HepG2 (cell line): ENCODE results near the gene DLX5. TPM values are rescaled to one million over a fixed set of nuclear protein-coding genes. Genes with fewer than 3 reads are reported as not detected.

Experiments used
- CBX1 ChIP-seq: IDR thresholded peaks from one replicate; pipeline ENCODE4 v1.6.1; 2016; ENCODE audit warnings: antibody characterized with exemption, low read depth
- CREBL2 ChIP-seq: sonication (generic); formaldehyde crosslinking; IDR thresholded peaks from 2 replicates; pipeline ENCODE4 v1.8.1; 2023; ENCODE audit warnings: missing genetic modification reagents, mild to moderate bottlenecking, borderline replicate concordance
- EED ChIP-seq: sonication (generic); formaldehyde crosslinking; IDR thresholded peaks from 2 replicates; pipeline ENCODE4 v1.5.0; 2020; ENCODE audit warnings: mild to moderate bottlenecking, missing genetic modification reagents
- PHF8 ChIP-seq: sonication (generic); formaldehyde crosslinking; IDR thresholded peaks from 2 replicates; pipeline ENCODE4 v1.5.0; 2020; ENCODE audit warnings: missing genetic modification reagents
- SMC3 ChIP-seq: IDR thresholded peaks from 2 replicates; pipeline ENCODE4 v1.6.1; 2011; ENCODE audit warnings: low read length, improper control_type of control experiment
- TAF1 ChIP-seq: sonication (generic); formaldehyde crosslinking; IDR thresholded peaks from 2 replicates; pipeline ENCODE4 v1.4.0; 2020; ENCODE audit warnings: missing genetic modification reagents
- TGIF2 ChIP-seq: IDR thresholded peaks from 2 replicates; pipeline ENCODE4 v1.6.1; 2016; ENCODE audit warnings: control low read depth, missing compliant biosample characterization
- ZFP1 ChIP-seq: IDR thresholded peaks from 2 replicates; pipeline ENCODE4 v1.6.1; 2016
- ZNF660 ChIP-seq: sonication (generic); formaldehyde crosslinking; IDR thresholded peaks from 2 replicates; pipeline ENCODE4 v1.5.1; 2020; ENCODE audit warnings: mild to moderate bottlenecking, low read depth, missing genetic modification reagents, borderline replicate concordance
- ZNF784 ChIP-seq: sonication (generic); formaldehyde crosslinking; IDR thresholded peaks from 2 replicates; pipeline ENCODE4 v1.5.1; 2020; ENCODE audit warnings: missing genetic modification reagents, mild to moderate bottlenecking, borderline replicate concordance
- polyA plus RNA-seq, 8 experiments: library from polyadenylated mRNA; depleted of rRNA in 3 of 8; stranded (reverse) in 7 of 8; unstranded in 1 of 8; fragments of >200 nt; fragmentation: Illumina TruSeq in 4 of 8; extraction: Trizol in 4 of 8; gene quantifications; 2 replicates each; pipeline versions ENCODE4 v1.2.1 to v1.2.3, GENCODE V29; 2011 to 2016; ENCODE audit warnings: low read depth in 4 of 8, missing spikeins in 1 of 8, mixed read lengths in 1 of 8; ENCODE audit not compliant: insufficient read depth in 1 of 8
- total RNA-seq, 5 experiments: library from RNA; depleted of rRNA; stranded (reverse); fragments of >200 nt; fragmentation: Illumina TruSeq; extraction: Trizol; gene quantifications; 2 replicates each; pipeline ENCODE4 v1.2.3, GENCODE V29; 2016; ENCODE audit warnings: low read depth in 1 of 5
- TF ChIP-seq, protein P1 (sequence below): sonication (generic); formaldehyde crosslinking; IDR thresholded peaks from 2 replicates; pipeline ENCODE4 v1.4.0; 2020; ENCODE audit warnings: missing genetic modification reagents
- TF ChIP-seq, protein P2 (sequence below): sonication (generic); formaldehyde crosslinking; IDR thresholded peaks from 2 replicates; pipeline ENCODE4 v1.4.0; 2020; ENCODE audit warnings: missing genetic modification reagents
- TF ChIP-seq, protein P3 (sequence below): fragments of 450-650 bp; IDR thresholded peaks from 2 replicates; pipeline ENCODE4 v1.6.1; 2017; ENCODE audit warnings: mild to moderate bottlenecking
- TF ChIP-seq, protein P4 (sequence below): sonication (generic); formaldehyde crosslinking; IDR thresholded peaks from 2 replicates; pipeline ENCODE4 v1.5.0; 2020; ENCODE audit warnings: missing genetic modification reagents, mild to moderate bottlenecking, borderline replicate concordance

The DLX5 gene
- total and polyA plus RNA-seq, 2 of the 13 experiments (the other 11 are each of a cell fraction or from before 2014, with no cell fraction given), result not detected

- TF ChIP-seq, protein P1, sequence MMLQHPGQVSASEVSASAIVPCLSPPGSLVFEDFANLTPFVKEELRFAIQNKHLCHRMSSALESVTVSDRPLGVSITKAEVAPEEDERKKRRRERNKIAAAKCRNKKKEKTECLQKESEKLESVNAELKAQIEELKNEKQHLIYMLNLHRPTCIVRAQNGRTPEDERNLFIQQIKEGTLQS, result no peak
- TF ChIP-seq ZFP1 (CRISPR knock-in tag), result no peak
- TF ChIP-seq ZNF660 (CRISPR knock-in tag), result no peak
- no peak for TF ChIP-seq TGIF2 (CRISPR knock-in tag)
- no peak for TF ChIP-seq CBX1
- TF ChIP-seq, protein P2, sequence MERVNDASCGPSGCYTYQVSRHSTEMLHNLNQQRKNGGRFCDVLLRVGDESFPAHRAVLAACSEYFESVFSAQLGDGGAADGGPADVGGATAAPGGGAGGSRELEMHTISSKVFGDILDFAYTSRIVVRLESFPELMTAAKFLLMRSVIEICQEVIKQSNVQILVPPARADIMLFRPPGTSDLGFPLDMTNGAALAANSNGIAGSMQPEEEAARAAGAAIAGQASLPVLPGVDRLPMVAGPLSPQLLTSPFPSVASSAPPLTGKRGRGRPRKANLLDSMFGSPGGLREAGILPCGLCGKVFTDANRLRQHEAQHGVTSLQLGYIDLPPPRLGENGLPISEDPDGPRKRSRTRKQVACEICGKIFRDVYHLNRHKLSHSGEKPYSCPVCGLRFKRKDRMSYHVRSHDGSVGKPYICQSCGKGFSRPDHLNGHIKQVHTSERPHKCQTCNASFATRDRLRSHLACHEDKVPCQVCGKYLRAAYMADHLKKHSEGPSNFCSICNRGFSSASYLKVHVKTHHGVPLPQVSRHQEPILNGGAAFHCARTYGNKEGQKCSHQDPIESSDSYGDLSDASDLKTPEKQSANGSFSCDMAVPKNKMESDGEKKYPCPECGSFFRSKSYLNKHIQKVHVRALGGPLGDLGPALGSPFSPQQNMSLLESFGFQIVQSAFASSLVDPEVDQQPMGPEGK, result peak; percentile 63
- TF ChIP-seq, protein P3, sequence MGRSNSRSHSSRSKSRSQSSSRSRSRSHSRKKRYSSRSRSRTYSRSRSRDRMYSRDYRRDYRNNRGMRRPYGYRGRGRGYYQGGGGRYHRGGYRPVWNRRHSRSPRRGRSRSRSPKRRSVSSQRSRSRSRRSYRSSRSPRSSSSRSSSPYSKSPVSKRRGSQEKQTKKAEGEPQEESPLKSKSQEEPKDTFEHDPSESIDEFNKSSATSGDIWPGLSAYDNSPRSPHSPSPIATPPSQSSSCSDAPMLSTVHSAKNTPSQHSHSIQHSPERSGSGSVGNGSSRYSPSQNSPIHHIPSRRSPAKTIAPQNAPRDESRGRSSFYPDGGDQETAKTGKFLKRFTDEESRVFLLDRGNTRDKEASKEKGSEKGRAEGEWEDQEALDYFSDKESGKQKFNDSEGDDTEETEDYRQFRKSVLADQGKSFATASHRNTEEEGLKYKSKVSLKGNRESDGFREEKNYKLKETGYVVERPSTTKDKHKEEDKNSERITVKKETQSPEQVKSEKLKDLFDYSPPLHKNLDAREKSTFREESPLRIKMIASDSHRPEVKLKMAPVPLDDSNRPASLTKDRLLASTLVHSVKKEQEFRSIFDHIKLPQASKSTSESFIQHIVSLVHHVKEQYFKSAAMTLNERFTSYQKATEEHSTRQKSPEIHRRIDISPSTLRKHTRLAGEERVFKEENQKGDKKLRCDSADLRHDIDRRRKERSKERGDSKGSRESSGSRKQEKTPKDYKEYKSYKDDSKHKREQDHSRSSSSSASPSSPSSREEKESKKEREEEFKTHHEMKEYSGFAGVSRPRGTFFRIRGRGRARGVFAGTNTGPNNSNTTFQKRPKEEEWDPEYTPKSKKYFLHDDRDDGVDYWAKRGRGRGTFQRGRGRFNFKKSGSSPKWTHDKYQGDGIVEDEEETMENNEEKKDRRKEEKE, result no peak
- peak; percentile 73 for TF ChIP-seq TAF1
- no peak for TF ChIP-seq EED (CRISPR knock-in tag)
- no peak for TF ChIP-seq ZNF784
- TF ChIP-seq PHF8 (CRISPR knock-in tag), result peak; percentile 63
- TF ChIP-seq SMC3, result no peak
- TF ChIP-seq, protein P4, sequence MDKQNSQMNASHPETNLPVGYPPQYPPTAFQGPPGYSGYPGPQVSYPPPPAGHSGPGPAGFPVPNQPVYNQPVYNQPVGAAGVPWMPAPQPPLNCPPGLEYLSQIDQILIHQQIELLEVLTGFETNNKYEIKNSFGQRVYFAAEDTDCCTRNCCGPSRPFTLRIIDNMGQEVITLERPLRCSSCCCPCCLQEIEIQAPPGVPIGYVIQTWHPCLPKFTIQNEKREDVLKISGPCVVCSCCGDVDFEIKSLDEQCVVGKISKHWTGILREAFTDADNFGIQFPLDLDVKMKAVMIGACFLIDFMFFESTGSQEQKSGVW, result 0 out of 2 replicates have a peak, but pooled peaks have one; percentile 6
- TF ChIP-seq CREBL2 (CRISPR knock-in tag), result no peak; the same call in 1 of the 2 replicates
Measured at GRCh38 chr7:97006055-97006815, 18.4 kb downstream of the DLX5 start (continued).
